ENCODE data around the gene TLK1. TPM values are rescaled to one million over a fixed set of nuclear protein-coding genes. Genes with fewer than 3 reads are reported as not detected.

TLK1 gene
- total RNA-seq, 2 experiments from 2014 or later: 29.7 to 150 TPM

DNA sequence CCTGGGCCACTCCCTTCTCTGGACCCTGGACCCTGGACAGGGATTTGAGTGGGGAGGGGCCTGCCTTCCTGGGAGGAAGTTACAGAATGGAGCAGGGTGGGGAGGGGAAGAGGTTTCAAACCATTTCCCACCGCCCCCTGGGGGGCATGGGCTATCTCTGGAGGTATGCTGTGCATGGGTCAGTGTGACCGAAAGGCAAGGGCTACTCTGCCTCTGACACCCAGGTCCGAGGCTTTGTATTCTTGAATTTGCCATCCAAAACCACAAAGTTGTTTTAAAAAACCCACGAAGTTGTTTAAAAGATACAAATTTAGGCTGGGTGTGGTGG is 184.8 kb downstream of the TLK1 start:
- ChIA-PET POLR2A (no interaction called here), CTCF (ENCODE audit: unreplicated experiment) (interaction anchor here (0.7 kb wide), 1 partner anchor 344 kb away, joined by 3 read pairs; no protein-coding TSS in a partner anchor)
- TF ChIP-seq EZH2phosphoT487 (IDR thresholded peaks at IDR 0.05; ENCODE audit: borderline replicate concordance, low read depth, low read length): no peak
- TF ChIP-seq, protein P1, sequence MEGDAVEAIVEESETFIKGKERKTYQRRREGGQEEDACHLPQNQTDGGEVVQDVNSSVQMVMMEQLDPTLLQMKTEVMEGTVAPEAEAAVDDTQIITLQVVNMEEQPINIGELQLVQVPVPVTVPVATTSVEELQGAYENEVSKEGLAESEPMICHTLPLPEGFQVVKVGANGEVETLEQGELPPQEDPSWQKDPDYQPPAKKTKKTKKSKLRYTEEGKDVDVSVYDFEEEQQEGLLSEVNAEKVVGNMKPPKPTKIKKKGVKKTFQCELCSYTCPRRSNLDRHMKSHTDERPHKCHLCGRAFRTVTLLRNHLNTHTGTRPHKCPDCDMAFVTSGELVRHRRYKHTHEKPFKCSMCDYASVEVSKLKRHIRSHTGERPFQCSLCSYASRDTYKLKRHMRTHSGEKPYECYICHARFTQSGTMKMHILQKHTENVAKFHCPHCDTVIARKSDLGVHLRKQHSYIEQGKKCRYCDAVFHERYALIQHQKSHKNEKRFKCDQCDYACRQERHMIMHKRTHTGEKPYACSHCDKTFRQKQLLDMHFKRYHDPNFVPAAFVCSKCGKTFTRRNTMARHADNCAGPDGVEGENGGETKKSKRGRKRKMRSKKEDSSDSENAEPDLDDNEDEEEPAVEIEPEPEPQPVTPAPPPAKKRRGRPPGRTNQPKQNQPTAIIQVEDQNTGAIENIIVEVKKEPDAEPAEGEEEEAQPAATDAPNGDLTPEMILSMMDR (conservative IDR thresholded peaks at IDR 0.05; ENCODE audit: low read length): no peak
- Histone ChIP-seq H3K36me3 (ENCODE audit: insufficient read depth, low read length) (no peaks in the 10 kb centered on the region), H4K20me1 (ENCODE audit: insufficient read depth, low read length) (no peaks in the 10 kb centered on the region), H3K4me1 (ENCODE audit: insufficient read depth, low read length, poor library complexity, severe bottlenecking) (peaks cover 12% of the 10 kb centered on the region), H3K9me2 (ENCODE audit: insufficient read depth, low read length) (no peaks in the 10 kb centered on the region), H3K79me2 (ENCODE audit: insufficient read depth, low read depth, low read length) (no peaks in the 10 kb centered on the region), H3K27ac (ENCODE audit: low read depth, low read length, poor library complexity, severe bottlenecking) (no peak overlapping the region), H3K9me3 (ENCODE audit: low read length) (no peaks in the 10 kb centered on the region), H3K4me2 (ENCODE audit: low read length) (no peak overlapping the region), H2AFZ (ENCODE audit: low read length) (no peak overlapping the region), H3K4me3 (ENCODE audit: low read depth, low read length, poor library complexity, severe bottlenecking) (no peak overlapping the region)
- intact Hi-C loops (cut with micrococcal nuclease; ENCODE audit: unreplicated experiment): loop anchor here (10.0 kb wide), 1 partner anchor 599 kb away; no protein-coding TSS in a partner anchor
- DNase-seq (ENCODE audit: low spot score): no peak
- no TSS peak for BruUV-seq (replicated peaks)

DNA sequence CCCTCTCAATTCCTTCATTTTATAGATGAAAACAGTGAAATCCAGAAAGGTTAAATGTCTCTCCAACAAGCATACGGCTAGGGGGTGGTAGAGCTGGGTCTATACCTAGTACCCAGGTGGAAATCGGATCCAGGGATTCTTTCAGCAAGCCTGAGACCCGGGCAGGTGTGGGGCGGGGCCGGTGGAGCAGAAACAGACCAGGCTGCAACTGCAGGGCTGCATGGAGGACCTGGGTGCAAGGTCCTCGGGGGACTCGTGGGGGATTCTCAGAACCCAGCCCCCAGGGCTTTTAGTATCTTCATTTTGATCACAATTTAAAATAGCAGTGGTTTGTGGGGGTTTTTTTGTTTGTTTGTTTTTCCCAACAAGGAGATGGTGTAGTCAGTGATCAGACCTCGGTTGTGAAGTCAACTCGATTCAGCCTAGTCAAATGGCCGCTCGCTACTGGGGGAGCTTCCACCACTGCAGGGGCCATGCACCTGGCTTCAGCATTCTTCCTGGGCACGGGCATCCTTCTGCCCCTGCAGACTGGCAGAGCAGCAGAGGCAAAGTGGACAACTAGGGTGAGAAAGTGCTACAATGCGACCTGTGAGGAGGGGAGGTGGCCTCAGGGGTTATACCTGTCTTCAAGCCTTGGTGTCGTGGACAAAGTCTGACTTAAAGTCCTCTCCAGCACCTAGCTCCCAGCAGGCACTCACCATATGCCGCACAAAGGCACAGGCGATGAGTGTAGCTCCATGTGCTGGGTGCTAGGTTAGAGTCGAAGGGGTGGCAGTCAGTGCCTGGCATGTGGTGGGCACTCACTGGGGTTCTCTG is 185.4 kb downstream of the TLK1 start:
- no peak overlapping the region for H3K27ac ChIP-seq (ENCODE audit: low read depth, low read length, poor library complexity, severe bottlenecking)
- no peaks in the 10 kb centered on the region for H4K20me1 ChIP-seq (ENCODE audit: insufficient read depth, low read length)
- BruUV-seq (replicated peaks): no TSS peak
- ChIA-PET CTCF (ENCODE audit: unreplicated experiment) (interaction anchor here (0.7 to 1.0 kb wide), 2 partner anchors 344 to 456 kb away, joined by 3 read pairs; no protein-coding TSS in a partner anchor), POLR2A (interaction anchor here (0.9 kb wide), 1 partner anchor 163 kb away, joined by 4 read pairs; no protein-coding TSS in a partner anchor)
- H3K9me3 ChIP-seq (ENCODE audit: low read length): no peaks in the 10 kb centered on the region
- H3K79me2 ChIP-seq (ENCODE audit: insufficient read depth, low read depth, low read length): no peaks in the 10 kb centered on the region
- no peak for DNase-seq (ENCODE audit: low spot score)
- H2AFZ ChIP-seq (ENCODE audit: low read length): no peak overlapping the region
- intact Hi-C loops (cut with micrococcal nuclease; ENCODE audit: unreplicated experiment): loop anchor here (10.0 kb wide), 1 partner anchor 599 kb away; no protein-coding TSS in a partner anchor
- H3K4me2 ChIP-seq (ENCODE audit: low read length): no peak overlapping the region
- peaks cover 12% of the 10 kb centered on the region for H3K4me1 ChIP-seq (ENCODE audit: insufficient read depth, low read length, poor library complexity, severe bottlenecking)
- H3K4me3 ChIP-seq (ENCODE audit: low read depth, low read length, poor library complexity, severe bottlenecking): no peak overlapping the region
- TF ChIP-seq EZH2phosphoT487 (IDR thresholded peaks at IDR 0.05; ENCODE audit: borderline replicate concordance, low read depth, low read length): no peak
- TF ChIP-seq, protein P1 (conservative IDR thresholded peaks at IDR 0.05; ENCODE audit: low read length): no peak
- no peaks in the 10 kb centered on the region for H3K9me2 ChIP-seq (ENCODE audit: insufficient read depth, low read length)
- no peaks in the 10 kb centered on the region for H3K36me3 ChIP-seq (ENCODE audit: insufficient read depth, low read length)
